Measurements from ENCODE around the gene GPC5.
"Not testable (repeated sequence)": the region's sequence is repeated elsewhere in the genome, so short reads cannot be mapped to it uniquely, and the experiment has no call there.

GPC5 gene

GRCh38 chr13:92482790-92483189, 1084.4 kb downstream of the GPC5 start:
- not testable (repeated sequence) for H3K9me3 ChIP-seq (ENCODE audit: control insufficient read depth in 1 of 2, low read length in 2 of 2); H3K36me3 ChIP-seq (ENCODE audit: control insufficient read depth in 1 of 2, insufficient read depth in 2 of 2, low read length in 2 of 2); H3K27me3 ChIP-seq (ENCODE audit: low read depth, low read length); H3K4me3 ChIP-seq (ENCODE audit: low read depth in 1 of 2, low read length in 2 of 2); H3K27ac ChIP-seq (ENCODE audit: low read length); H3K4me1 ChIP-seq (ENCODE audit: control insufficient read depth in 1 of 2, insufficient read depth in 2 of 2, low read length in 2 of 2)

GRCh38 chr13:92483894-92484293, 1085.5 kb downstream of the GPC5 start:
- no peak overlapping the region for H3K27ac ChIP-seq (ENCODE audit: low read length)

GRCh38 chr13:92487238-92487637, 1088.8 kb downstream of the GPC5 start:
- no peaks in the 10 kb centered on the region for H3K36me3 ChIP-seq (ENCODE audit: control insufficient read depth in 1 of 2, insufficient read depth in 2 of 2, low read length in 2 of 2)
- H3K27me3 ChIP-seq (ENCODE audit: low read depth, low read length) = no peaks in the 10 kb centered on the region
- no peaks in the 10 kb centered on the region for H3K4me1 ChIP-seq (ENCODE audit: control insufficient read depth in 1 of 2, insufficient read depth in 2 of 2, low read length in 2 of 2)
- no peak overlapping the region for H3K27ac ChIP-seq (ENCODE audit: low read length)
- H3K9me3 ChIP-seq (ENCODE audit: control insufficient read depth in 1 of 2, low read length in 2 of 2) = no peaks in the 10 kb centered on the region
- H3K4me3 ChIP-seq (ENCODE audit: low read depth in 1 of 2, low read length in 2 of 2) = no peak overlapping the region

More at GRCh38 chr13:92483894-92484293, 1085.5 kb downstream of the GPC5 start:
- H3K27me3 ChIP-seq (ENCODE audit: low read depth, low read length) = no peaks in the 10 kb centered on the region
- no peaks in the 10 kb centered on the region for H3K9me3 ChIP-seq (ENCODE audit: control insufficient read depth in 1 of 2, low read length in 2 of 2)
- H3K4me3 ChIP-seq (ENCODE audit: low read depth in 1 of 2, low read length in 2 of 2) = no peak overlapping the region
- H3K4me1 ChIP-seq (ENCODE audit: control insufficient read depth in 1 of 2, insufficient read depth in 2 of 2, low read length in 2 of 2) = no peaks in the 10 kb centered on the region
- no peaks in the 10 kb centered on the region for H3K36me3 ChIP-seq (ENCODE audit: control insufficient read depth in 1 of 2, insufficient read depth in 2 of 2, low read length in 2 of 2)

DNA sequence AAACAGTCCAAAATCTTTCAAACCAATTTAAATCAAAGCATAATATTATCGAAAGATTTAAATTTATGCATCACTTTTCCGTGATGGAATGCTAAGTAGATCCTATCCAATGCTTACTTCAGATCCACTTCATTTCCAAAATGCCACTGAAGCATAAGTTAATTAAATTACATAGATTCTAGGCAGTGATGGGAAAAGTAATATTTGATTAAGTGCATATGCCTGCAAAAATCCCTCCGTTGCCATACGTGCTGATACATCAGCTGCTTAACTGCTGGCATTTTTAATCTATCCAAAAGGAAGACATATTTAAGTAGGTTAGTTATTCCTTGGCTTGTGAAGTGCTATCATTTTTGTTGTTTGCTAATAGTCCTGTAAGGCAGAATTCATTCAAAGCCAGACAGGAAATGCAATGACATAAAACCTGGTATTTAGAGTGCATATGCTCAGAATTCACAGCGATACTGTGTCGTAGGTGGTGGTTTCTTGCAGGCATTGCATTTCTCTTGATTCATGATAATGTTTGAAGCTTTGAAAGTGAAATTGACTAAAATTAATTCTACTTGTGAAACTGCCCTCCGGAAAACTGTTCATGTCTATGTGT, 1089.9 kb downstream of the GPC5 start:
- no peaks in the 10 kb centered on the region for H3K36me3 ChIP-seq (ENCODE audit: control insufficient read depth in 1 of 2, insufficient read depth in 2 of 2, low read length in 2 of 2)
- no peaks in the 10 kb centered on the region for H3K27me3 ChIP-seq (ENCODE audit: low read depth, low read length)
- H3K4me1 ChIP-seq (ENCODE audit: control insufficient read depth in 1 of 2, insufficient read depth in 2 of 2, low read length in 2 of 2) = no peaks in the 10 kb centered on the region
- no peak overlapping the region for H3K4me3 ChIP-seq (ENCODE audit: low read depth in 1 of 2, low read length in 2 of 2)
- no peak overlapping the region for H3K27ac ChIP-seq (ENCODE audit: low read length)
- no peaks in the 10 kb centered on the region for H3K9me3 ChIP-seq (ENCODE audit: control insufficient read depth in 1 of 2, low read length in 2 of 2)

- Histone ChIP-seq H3K9me3 (ENCODE audit: control insufficient read depth in 1 of 2, low read length in 2 of 2) (no peaks in the 10 kb centered on the region), H3K27ac (ENCODE audit: low read length) (no peak overlapping the region), H3K4me1 (ENCODE audit: control insufficient read depth in 1 of 2, insufficient read depth in 2 of 2, low read length in 2 of 2) (no peaks in the 10 kb centered on the region), H3K27me3 (ENCODE audit: low read depth, low read length) (no peaks in the 10 kb centered on the region), H3K4me3 (ENCODE audit: low read depth in 1 of 2, low read length in 2 of 2) (no peak overlapping the region), H3K36me3 (ENCODE audit: control insufficient read depth in 1 of 2, insufficient read depth in 2 of 2, low read length in 2 of 2) (no peaks in the 10 kb centered on the region)
Measured at GRCh38 chr13:92491839-92492238, 1093.4 kb downstream of the GPC5 start.

DNA sequence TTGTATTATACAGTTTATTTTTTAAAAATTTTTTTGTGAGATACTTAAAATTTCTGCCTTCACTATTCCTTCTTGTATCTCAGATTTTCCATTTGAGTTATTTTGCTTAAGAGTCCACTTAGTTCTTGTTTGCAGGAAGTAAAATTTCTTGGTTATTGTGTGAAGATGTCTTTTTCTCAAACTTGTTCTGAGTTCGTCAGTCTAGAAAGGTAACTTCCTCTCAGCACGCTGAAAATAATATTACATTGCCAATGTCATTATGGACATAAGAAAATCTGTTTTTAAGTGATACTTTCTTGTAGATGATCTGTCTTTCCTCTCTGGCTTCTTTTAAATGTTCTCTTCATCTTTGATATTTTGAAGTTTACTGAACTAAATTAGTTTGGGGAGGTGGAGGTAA, 1096.5 kb downstream of the GPC5 start:
- no peaks in the 10 kb centered on the region for H3K9me3 ChIP-seq (ENCODE audit: control insufficient read depth in 1 of 2, low read length in 2 of 2)
- H3K27ac ChIP-seq (ENCODE audit: low read length) = no peak overlapping the region
- H3K4me1 ChIP-seq (ENCODE audit: control insufficient read depth in 1 of 2, insufficient read depth in 2 of 2, low read length in 2 of 2) = no peaks in the 10 kb centered on the region
- H3K4me3 ChIP-seq (ENCODE audit: low read depth in 1 of 2, low read length in 2 of 2) = no peak overlapping the region
- H3K36me3 ChIP-seq (ENCODE audit: control insufficient read depth in 1 of 2, insufficient read depth in 2 of 2, low read length in 2 of 2) = no peaks in the 10 kb centered on the region
- H3K27me3 ChIP-seq (ENCODE audit: low read depth, low read length) = no peaks in the 10 kb centered on the region

DNA sequence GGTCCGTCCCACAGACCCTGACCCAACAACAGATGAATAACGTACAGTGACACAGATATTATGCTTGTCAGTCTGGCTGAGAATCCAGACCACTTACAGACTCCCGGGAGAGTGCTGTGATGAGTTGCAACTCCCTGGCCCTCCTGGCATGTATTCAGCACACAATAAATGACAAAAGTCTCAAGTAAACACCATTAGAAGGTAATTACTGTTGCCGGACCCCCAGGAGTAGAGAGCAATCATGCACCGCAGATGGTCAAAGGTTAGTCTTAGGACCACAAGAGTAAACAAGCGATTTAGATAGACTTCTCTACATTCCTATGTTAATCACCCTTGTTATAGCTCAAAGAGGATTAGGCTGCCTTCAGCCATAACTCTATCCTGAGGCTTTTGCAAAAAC, 1101.8 kb downstream of the GPC5 start:
- H3K9me3 ChIP-seq (ENCODE audit: control insufficient read depth in 1 of 2, low read length in 2 of 2) = no peaks in the 10 kb centered on the region
- H3K36me3 ChIP-seq (ENCODE audit: control insufficient read depth in 1 of 2, insufficient read depth in 2 of 2, low read length in 2 of 2) = no peaks in the 10 kb centered on the region
- no peaks in the 10 kb centered on the region for H3K27me3 ChIP-seq (ENCODE audit: low read depth, low read length)
- H3K4me1 ChIP-seq (ENCODE audit: control insufficient read depth in 1 of 2, insufficient read depth in 2 of 2, low read length in 2 of 2) = no peaks in the 10 kb centered on the region
- H3K27ac ChIP-seq (ENCODE audit: low read length) = no peak overlapping the region
- H3K4me3 ChIP-seq (ENCODE audit: low read depth in 1 of 2, low read length in 2 of 2) = no peak overlapping the region

DNA sequence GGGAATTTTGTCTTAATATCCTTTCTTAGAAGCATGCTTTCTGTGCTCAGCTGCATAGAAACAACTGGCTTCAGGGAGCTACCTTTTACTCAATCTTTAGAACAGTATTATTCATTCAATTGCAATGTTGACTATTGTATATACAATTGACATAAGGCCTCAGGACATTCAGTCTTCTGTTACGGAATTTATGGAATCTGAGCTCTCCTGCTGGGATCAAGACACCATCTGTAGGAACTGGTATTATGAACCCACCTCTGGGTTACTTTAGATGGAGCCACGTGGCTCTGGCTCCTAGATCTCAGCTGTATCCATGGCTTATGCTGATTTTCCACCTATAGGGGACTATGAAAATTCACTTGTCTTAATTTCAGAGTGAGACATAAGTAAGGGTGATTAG, 1112.0 kb downstream of the GPC5 start:
- no peaks in the 10 kb centered on the region for H3K4me1 ChIP-seq (ENCODE audit: control insufficient read depth in 1 of 2, insufficient read depth in 2 of 2, low read length in 2 of 2)
- no peak overlapping the region for H3K27ac ChIP-seq (ENCODE audit: low read length)
- no peaks in the 10 kb centered on the region for H3K9me3 ChIP-seq (ENCODE audit: control insufficient read depth in 1 of 2, low read length in 2 of 2)
- H3K36me3 ChIP-seq (ENCODE audit: control insufficient read depth in 1 of 2, insufficient read depth in 2 of 2, low read length in 2 of 2) = no peaks in the 10 kb centered on the region
- H3K4me3 ChIP-seq (ENCODE audit: low read depth in 1 of 2, low read length in 2 of 2) = no peak overlapping the region
- no peaks in the 10 kb centered on the region for H3K27me3 ChIP-seq (ENCODE audit: low read depth, low read length)

- H3K4me3 ChIP-seq (ENCODE audit: low read depth in 1 of 2, low read length in 2 of 2) = no peak overlapping the region
- H3K4me1 ChIP-seq (ENCODE audit: control insufficient read depth in 1 of 2, insufficient read depth in 2 of 2, low read length in 2 of 2) = no peaks in the 10 kb centered on the region
- H3K27ac ChIP-seq (ENCODE audit: low read length) = no peak overlapping the region
- peaks cover 0 to 7% of the 10 kb centered on the region in 2 donors for H3K9me3 ChIP-seq (ENCODE audit: control insufficient read depth in 1 of 2, low read length in 2 of 2)
- H3K27me3 ChIP-seq (ENCODE audit: low read depth, low read length) = no peaks in the 10 kb centered on the region
- H3K36me3 ChIP-seq (ENCODE audit: control insufficient read depth in 1 of 2, insufficient read depth in 2 of 2, low read length in 2 of 2) = no peaks in the 10 kb centered on the region
Measured at GRCh38 chr13:92512852-92513251, 1114.4 kb downstream of the GPC5 start.

GRCh38 chr13:92513672-92514071, 1115.3 kb downstream of the GPC5 start:
- H3K36me3 ChIP-seq (ENCODE audit: control insufficient read depth in 1 of 2, insufficient read depth in 2 of 2, low read length in 2 of 2) = no peaks in the 10 kb centered on the region
- H3K27me3 ChIP-seq (ENCODE audit: low read depth, low read length) = no peaks in the 10 kb centered on the region
- H3K9me3 ChIP-seq (ENCODE audit: control insufficient read depth in 1 of 2, low read length in 2 of 2) = peaks cover 0 to 7% of the 10 kb centered on the region in 2 donors
- no peak overlapping the region for H3K4me3 ChIP-seq (ENCODE audit: low read depth in 1 of 2, low read length in 2 of 2)
- H3K4me1 ChIP-seq (ENCODE audit: control insufficient read depth in 1 of 2, insufficient read depth in 2 of 2, low read length in 2 of 2) = no peaks in the 10 kb centered on the region
- no peak overlapping the region for H3K27ac ChIP-seq (ENCODE audit: low read length)

DNA sequence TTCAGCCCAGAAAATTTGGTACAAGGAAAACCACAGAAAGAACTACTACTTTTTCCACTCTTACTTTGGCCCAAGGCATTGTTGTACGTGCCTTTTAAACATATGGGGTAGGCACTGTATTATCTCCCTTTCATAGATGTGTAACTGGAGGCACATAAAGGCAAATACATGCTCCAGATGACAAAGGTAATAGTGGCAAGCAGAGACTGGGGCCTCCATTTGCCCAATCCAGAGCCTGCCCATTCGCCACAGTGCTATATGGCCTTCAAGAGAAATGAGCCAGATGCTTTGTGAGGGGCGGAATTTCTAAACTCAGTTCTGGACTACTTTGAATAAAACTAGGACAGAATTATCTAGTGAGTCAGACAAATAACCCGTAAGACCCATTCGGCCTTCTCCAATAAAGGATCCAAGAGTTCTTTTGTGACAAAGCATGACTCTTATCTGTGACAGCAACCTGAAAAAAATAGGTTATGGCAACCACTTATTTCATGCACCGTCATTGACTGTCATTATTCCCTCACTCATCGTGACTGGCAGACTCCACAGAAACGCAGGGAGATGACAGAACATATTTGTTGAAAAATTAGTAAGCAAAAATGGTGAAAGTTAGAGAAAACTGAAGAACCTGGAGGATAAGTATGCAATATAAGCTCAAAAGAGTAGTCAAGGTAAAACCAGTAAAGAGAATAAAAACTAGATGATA, 1116.2 kb downstream of the GPC5 start:
- Histone ChIP-seq H3K27me3 (ENCODE audit: low read depth, low read length) (no peaks in the 10 kb centered on the region), H3K9me3 (ENCODE audit: control insufficient read depth in 1 of 2, low read length in 2 of 2) (peaks cover 0 to 7% of the 10 kb centered on the region in 2 donors), H3K27ac (ENCODE audit: low read length) (no peak overlapping the region), H3K4me1 (ENCODE audit: control insufficient read depth in 1 of 2, insufficient read depth in 2 of 2, low read length in 2 of 2) (no peaks in the 10 kb centered on the region), H3K36me3 (ENCODE audit: control insufficient read depth in 1 of 2, insufficient read depth in 2 of 2, low read length in 2 of 2) (no peaks in the 10 kb centered on the region), H3K4me3 (ENCODE audit: low read depth in 1 of 2, low read length in 2 of 2) (no peak overlapping the region)

DNA sequence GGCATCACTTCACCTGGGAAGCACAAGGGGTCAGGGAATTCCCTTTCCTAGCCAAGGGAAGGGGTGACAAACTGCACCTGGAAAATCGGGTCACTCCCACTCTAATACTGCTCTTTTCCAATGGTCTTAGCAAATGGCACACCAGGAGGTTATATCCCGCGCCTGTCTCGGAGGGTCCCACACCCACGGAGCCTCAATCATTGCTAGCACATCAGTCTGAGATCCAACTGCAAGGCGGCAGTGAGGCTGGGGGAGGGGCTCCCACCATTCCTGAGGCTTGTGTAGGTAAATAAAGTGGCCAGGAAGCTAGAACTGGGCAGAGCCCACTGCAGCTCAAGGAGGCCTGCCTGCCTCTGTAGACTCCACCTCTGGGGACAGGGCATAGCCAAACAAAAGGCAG, 1118.5 kb downstream of the GPC5 start:
- not testable (repeated sequence) for H3K4me1 ChIP-seq (ENCODE audit: control insufficient read depth in 1 of 2, insufficient read depth in 2 of 2, low read length in 2 of 2); H3K9me3 ChIP-seq (ENCODE audit: control insufficient read depth in 1 of 2, low read length in 2 of 2); H3K27me3 ChIP-seq (ENCODE audit: low read depth, low read length); H3K27ac ChIP-seq (ENCODE audit: low read length); H3K36me3 ChIP-seq (ENCODE audit: control insufficient read depth in 1 of 2, insufficient read depth in 2 of 2, low read length in 2 of 2); H3K4me3 ChIP-seq (ENCODE audit: low read depth in 1 of 2, low read length in 2 of 2)
